Measurements from ENCODE around the gene SMIM45.
A peak's percentile ranks its signal among the peaks of the same experiment; 100 is the strongest.

The SMIM45 gene

DNA sequence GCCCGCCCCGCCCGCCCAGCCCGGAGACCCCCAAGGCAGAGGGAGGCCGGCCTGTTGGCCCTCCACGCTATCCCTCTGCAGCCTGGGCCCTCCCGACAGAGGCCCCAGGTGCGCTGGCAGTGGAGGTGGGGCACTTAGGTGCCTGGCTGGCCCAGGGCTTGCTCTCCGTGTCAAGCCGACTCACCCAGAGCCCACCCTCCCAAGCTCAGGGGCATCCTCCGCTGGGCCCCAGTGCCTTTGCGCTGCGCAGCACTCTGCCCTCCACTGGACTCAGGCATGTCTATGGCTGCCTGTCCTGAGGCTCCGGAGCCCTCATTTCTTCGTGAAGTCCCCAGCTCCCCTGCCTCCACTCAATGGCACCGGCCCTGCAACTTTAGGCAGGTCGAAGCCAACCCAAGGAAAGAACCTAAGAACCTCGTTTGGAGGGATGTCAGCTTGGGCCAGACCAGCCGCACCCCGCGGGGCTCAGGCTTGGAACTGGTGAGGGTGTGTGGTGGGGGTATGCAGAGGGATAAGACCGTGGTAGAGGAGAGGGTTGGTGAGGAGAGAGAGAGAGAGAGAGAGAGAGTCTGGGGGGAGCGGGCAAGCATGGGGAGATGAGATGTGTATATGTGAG lies 6.1 kb downstream of the SMIM45 start:
- Histone ChIP-seq H3K27ac (ENCODE audit: low read depth, low read length) (no peak overlapping the region), H3K79me2 (ENCODE audit: control insufficient read depth in 1 of 2, insufficient read depth in 2 of 2, low read length in 2 of 2) (no peaks in the 10 kb centered on the region), H4K5ac (ENCODE audit: insufficient read length, low read depth, low read length) (no peak overlapping the region), H3K23me2 (ENCODE audit: low read depth, low read length) (peaks cover 5% of the 10 kb centered on the region; the same call in 1 of the 2 replicates), H2BK20ac (ENCODE audit: low read length) (no peak overlapping the region), H3K9me3 (ENCODE audit: insufficient read depth in 2 of 2, low read depth in 1 of 2, low read length in 1 of 2) (no peaks in the 10 kb centered on the region), H3K79me1 (ENCODE audit: low read depth, low read length) (no peaks in the 10 kb centered on the region), H2BK5ac (ENCODE audit: low read depth, low read length) (no peak overlapping the region), H2BK120ac (replicated peaks; ENCODE audit: low read depth, low read length) (no peak overlapping the region), H3K4me3 (ENCODE audit: extremely low read depth in 1 of 4, insufficient read depth in 2 of 4, low read depth in 3 of 4, low read length in 4 of 4) (peak overlapping the region; percentile 14 to 49 (median 16); a peak in 7 of 8 replicates), H3K4ac (replicated peaks; ENCODE audit: insufficient read length, low read depth, low read length) (no peak overlapping the region), H4K8ac (ENCODE audit: extremely low read depth, insufficient read depth, low read length) (peak overlapping the region; percentile 94; the same call in 1 of the 2 replicates), H3K9ac (replicated peaks in 1 of 4; ENCODE audit: extremely low read depth in 1 of 4, low read depth in 3 of 4, low read length in 3 of 4) (peak overlapping the region in 1 of 4 experiments; percentile 43; a peak in 2 of 7 replicates), H4K20me1 (replicated peaks in 1 of 2; ENCODE audit: control insufficient read depth in 1 of 2, insufficient read depth in 2 of 2, low read length in 2 of 2) (peaks cover 0 to 2% of the 10 kb centered on the region in 2 experiments), H3K36me3 (ENCODE audit: control insufficient read depth in 2 of 4, insufficient read depth in 4 of 4, low read length in 3 of 4) (no peaks in the 10 kb centered on the region), H3K4me1 (replicated peaks in 1 of 4; ENCODE audit: control insufficient read depth in 3 of 4, insufficient read depth in 4 of 4, low read length in 3 of 4) (peaks cover 0 to 8% (median 6%) of the 10 kb centered on the region in 4 experiments; a peak in 5 of 7 replicates), H3K4me2 (ENCODE audit: insufficient read depth in 1 of 2, low read depth in 2 of 2, low read length in 2 of 2) (peak overlapping the region; percentile 24 to 85), H2AK5ac (ENCODE audit: low read depth, low read length) (no peak overlapping the region), H3K14ac (ENCODE audit: insufficient read length) (no peak overlapping the region), H4K91ac (replicated peaks; ENCODE audit: insufficient read length, low read length) (no peak overlapping the region), H2AFZ (ENCODE audit: low read length) (peak overlapping the region; percentile 76; the same call in 1 of the 2 replicates), H3K23ac (ENCODE audit: insufficient read length) (no peak overlapping the region), H2BK12ac (ENCODE audit: low read depth, low read length) (peak overlapping the region; percentile 39; the same call in 1 of the 2 replicates), H3K18ac (ENCODE audit: extremely low read depth, low read length) (peak overlapping the region; percentile 75; the same call in 1 of the 2 replicates), H3K27me3 (replicated peaks in 1 of 4; ENCODE audit: control insufficient read depth in 3 of 4, extremely low read depth in 1 of 4, insufficient read depth in 3 of 4, low read length in 3 of 4) (peaks cover 0 to 3% (median 1%) of the 10 kb centered on the region in 4 experiments; a peak in 2 of 7 replicates), H2BK15ac (ENCODE audit: low read length) (peak overlapping the region; percentile 81; the same call in 1 of the 2 replicates), H3K56ac (replicated peaks; ENCODE audit: insufficient read length, low read depth, low read length) (no peak overlapping the region)
- ChIA-PET POLR2A (ENCODE audit: partially characterized antibody) (interaction anchor here (0.6 to 2.1 kb wide), 4 partner anchors 9 to 144 kb away, joined by 3 to 11 read pairs (median 3); partner anchors contain the start of gene CENPM), CTCF (ENCODE audit: partially characterized antibody) (interaction anchor here (0.5 to 2.7 kb wide), 11 partner anchors 9 to 159 kb away, joined by 3 to 11 read pairs (median 4); no protein-coding TSS in a partner anchor)
- no peak for FAIRE-seq
- WGBS, 2 experiments (ENCODE audit: extremely low coverage in 1 of 2, insufficient coverage in 1 of 2, insufficient read length in 1 of 2, insufficient replicate concordance in 2 of 2, low coverage in 1 of 2, low lambda C conversion rate in 2 of 2, missing lambda C conversion rate in 1 of 2): 57% methylated on average over 16 of the region's 23 CpGs; no CpG with 5 or more reads in 1 of the 2 experiments
- TF ChIP-seq SIRT6 (IDR thresholded peaks at IDR 0.05; ENCODE audit: low read length) (no peak), TAF1 (IDR thresholded peaks at IDR 0.05; ENCODE audit: low read depth, low read length) (peak; percentile 52; the same call in 1 of the 2 replicates), KDM1A (IDR thresholded peaks at IDR 0.05; ENCODE audit: borderline replicate concordance, low read length) (peak; percentile 75; the same call in 1 of the 2 replicates), KDM4A (IDR thresholded peaks at IDR 0.05; ENCODE audit: low read depth, low read length, severe bottlenecking) (peak; percentile 23)
- DNase-seq (ENCODE audit: low read depth in 1 of 2, low spot score in 2 of 2): no peak

Measured in H1 (cell line).